Nephron progenitor cell (in vitro differentiated cells): Measurements from ENCODE around the gene HINT3.
"Not testable (repeated sequence)": the region's sequence is repeated elsewhere in the genome, so short reads cannot be mapped to it uniquely, and the experiment has no call there.

ENCODE experiments used
- DNase-seq: peaks from one replicate; pipeline ENCODE4 v3.0.0; 2021
- H3K27ac Mint-ChIP-seq: 2 replicates; pipeline ENCODE4 v1.8.0; 2021; ENCODE audit warnings: mild to moderate bottlenecking, moderate library complexity, mixed read lengths
- H3K27me3 Mint-ChIP-seq: 2 replicates; pipeline ENCODE4 v1.8.0; 2021; ENCODE audit warnings: mild to moderate bottlenecking, low read depth, mixed read lengths; ENCODE audit not compliant: poor library complexity
- H3K36me3 Mint-ChIP-seq: 2 replicates; pipeline ENCODE4 v1.8.0; 2021; ENCODE audit warnings: low read depth, mixed read lengths
- H3K4me1 Mint-ChIP-seq: 2 replicates; pipeline ENCODE4 v1.8.0; 2021; ENCODE audit warnings: mixed read lengths
- H3K4me3 Mint-ChIP-seq: 2 replicates; pipeline ENCODE4 v1.8.0; 2021; ENCODE audit warnings: mild to moderate bottlenecking, moderate library complexity, mixed read lengths
- H3K9me3 Mint-ChIP-seq: 2 replicates; pipeline ENCODE4 v1.8.0; 2021; ENCODE audit warnings: mild to moderate bottlenecking, moderate library complexity, mixed read lengths
- TF ChIP-seq, protein P1 (sequence below): fragments of 200-600 bp; sonication (generic); IDR thresholded peaks from 2 replicates; pipeline ENCODE4 v1.5.0; 2021; ENCODE audit warnings: antibody characterized with exemption

The HINT3 gene

GRCh38 chr6:125956506-125957390, at the start of gene HINT3:
HINT3 (plus strand) TSS chr6:125956770; CDS start chr6:125956978, 208 bp downstream.
- no peak within 1 kb of the TSS for H3K4me3 Mint-ChIP-seq
- H3K27ac Mint-ChIP-seq, result peak within 1 kb of the TSS; percentile 45
- peaks cover 8% of the 10 kb centered on the region for H3K27me3 Mint-ChIP-seq
- TF ChIP-seq, protein P1, sequence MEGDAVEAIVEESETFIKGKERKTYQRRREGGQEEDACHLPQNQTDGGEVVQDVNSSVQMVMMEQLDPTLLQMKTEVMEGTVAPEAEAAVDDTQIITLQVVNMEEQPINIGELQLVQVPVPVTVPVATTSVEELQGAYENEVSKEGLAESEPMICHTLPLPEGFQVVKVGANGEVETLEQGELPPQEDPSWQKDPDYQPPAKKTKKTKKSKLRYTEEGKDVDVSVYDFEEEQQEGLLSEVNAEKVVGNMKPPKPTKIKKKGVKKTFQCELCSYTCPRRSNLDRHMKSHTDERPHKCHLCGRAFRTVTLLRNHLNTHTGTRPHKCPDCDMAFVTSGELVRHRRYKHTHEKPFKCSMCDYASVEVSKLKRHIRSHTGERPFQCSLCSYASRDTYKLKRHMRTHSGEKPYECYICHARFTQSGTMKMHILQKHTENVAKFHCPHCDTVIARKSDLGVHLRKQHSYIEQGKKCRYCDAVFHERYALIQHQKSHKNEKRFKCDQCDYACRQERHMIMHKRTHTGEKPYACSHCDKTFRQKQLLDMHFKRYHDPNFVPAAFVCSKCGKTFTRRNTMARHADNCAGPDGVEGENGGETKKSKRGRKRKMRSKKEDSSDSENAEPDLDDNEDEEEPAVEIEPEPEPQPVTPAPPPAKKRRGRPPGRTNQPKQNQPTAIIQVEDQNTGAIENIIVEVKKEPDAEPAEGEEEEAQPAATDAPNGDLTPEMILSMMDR, result peak; percentile 97
- H3K36me3 Mint-ChIP-seq, result no peaks in the 10 kb centered on the region
- H3K9me3 Mint-ChIP-seq, result peaks cover 3% of the 10 kb centered on the region
- peak; percentile 99 for DNase-seq
- H3K4me1 Mint-ChIP-seq, result no peaks in the 10 kb centered on the region

GRCh38 chr6:125910527-125910926, 46.0 kb upstream of the HINT3 start:
- TF ChIP-seq, protein P1, result no peak
- Mint-ChIP-seq H3K27me3 (no peaks in the 10 kb centered on the region), H3K4me3 (no peak overlapping the region), H3K9me3 (no peaks in the 10 kb centered on the region), H3K27ac (no peak overlapping the region), H3K36me3 (no peaks in the 10 kb centered on the region), H3K4me1 (peaks cover 18% of the 10 kb centered on the region)
- no peak for DNase-seq

GRCh38 chr6:125911051-125911451, 45.5 kb upstream of the HINT3 start:
- H3K4me3 Mint-ChIP-seq, H3K9me3 Mint-ChIP-seq, DNase-seq, H3K27ac Mint-ChIP-seq, H3K36me3 Mint-ChIP-seq, H3K27me3 Mint-ChIP-seq: not testable (repeated sequence)
- peaks cover 18% of the 10 kb centered on the region for H3K4me1 Mint-ChIP-seq

DNA sequence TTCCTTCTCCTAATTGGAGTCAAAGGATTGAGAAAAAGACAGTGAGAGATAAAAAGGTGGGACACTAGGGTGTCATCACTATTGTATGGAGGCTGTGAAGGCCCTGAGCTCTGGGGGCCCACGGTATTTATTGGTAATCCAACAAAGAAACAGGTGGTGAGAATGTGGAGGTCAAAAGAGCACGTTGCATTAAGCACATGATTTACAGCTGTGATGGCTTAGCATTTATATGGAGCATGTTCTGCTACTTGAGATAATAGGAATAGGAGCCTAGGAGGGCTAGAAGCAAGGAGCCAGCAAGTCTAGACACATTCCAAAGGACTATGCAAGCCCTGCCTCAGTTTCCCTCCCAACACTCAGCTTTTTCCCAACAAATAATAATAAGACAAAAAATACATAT, 44.1 kb upstream of the HINT3 start:
- H3K4me3 Mint-ChIP-seq, H3K36me3 Mint-ChIP-seq, H3K9me3 Mint-ChIP-seq, H3K27me3 Mint-ChIP-seq, DNase-seq, H3K27ac Mint-ChIP-seq: not testable (repeated sequence)
- H3K4me1 Mint-ChIP-seq, result peaks cover 21% of the 10 kb centered on the region

GRCh38 chr6:125913145-125913544, 43.4 kb upstream of the HINT3 start:
- peaks cover 29% of the 10 kb centered on the region for H3K4me1 Mint-ChIP-seq
- H3K36me3 Mint-ChIP-seq, result peaks cover 8% of the 10 kb centered on the region
- H3K4me3 Mint-ChIP-seq, result no peak overlapping the region
- no peak overlapping the region for H3K27ac Mint-ChIP-seq
- TF ChIP-seq, protein P1, result no peak
- no peak for DNase-seq
- H3K27me3 Mint-ChIP-seq, result peaks cover 3% of the 10 kb centered on the region
- H3K9me3 Mint-ChIP-seq, result no peaks in the 10 kb centered on the region

DNA sequence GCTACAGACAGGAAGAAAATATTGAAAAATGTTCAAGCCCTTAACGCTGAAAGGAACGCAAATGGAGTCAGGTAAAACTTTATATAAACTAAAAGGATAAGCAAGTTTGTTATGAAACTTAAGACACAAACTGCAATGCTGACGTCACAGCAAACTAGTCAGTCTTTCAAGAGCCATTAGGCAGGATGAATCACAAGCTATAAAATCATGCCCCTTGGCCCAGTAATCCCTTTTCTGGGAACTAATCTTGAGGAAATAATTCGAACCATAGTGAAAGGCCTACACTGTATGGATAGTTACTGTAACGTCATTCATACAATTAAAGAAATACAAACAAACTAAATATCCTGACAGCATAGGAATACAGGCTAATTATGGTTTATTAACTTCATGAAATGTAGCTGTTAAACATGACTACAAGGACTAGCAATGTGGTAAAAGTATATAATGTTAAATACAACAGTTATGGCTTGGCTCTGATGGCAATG, 42.7 kb upstream of the HINT3 start:
- DNase-seq, result no peak
- Mint-ChIP-seq H3K36me3 (peaks cover 8% of the 10 kb centered on the region), H3K4me1 (peaks cover 36% of the 10 kb centered on the region), H3K4me3 (no peak overlapping the region), H3K9me3 (no peaks in the 10 kb centered on the region), H3K27ac (no peak overlapping the region), H3K27me3 (peaks cover 3% of the 10 kb centered on the region)
- TF ChIP-seq, protein P1, result no peak

GRCh38 chr6:125918230-125918629, 38.3 kb upstream of the HINT3 start:
- Mint-ChIP-seq H3K27ac (peak overlapping the region; percentile 96), H3K36me3 (peaks cover 13% of the 10 kb centered on the region), H3K27me3 (peaks cover 3% of the 10 kb centered on the region), H3K9me3 (no peaks in the 10 kb centered on the region), H3K4me1 (peaks cover 35% of the 10 kb centered on the region), H3K4me3 (no peak overlapping the region)
- TF ChIP-seq, protein P1, result no peak
- no peak for DNase-seq
